ENCODE results near the gene SPTBN5.

- TF ChIP-seq CTCF (IDR thresholded peaks at IDR 0.05) = no peak
- no peak for TF ChIP-seq EZH2 (IDR thresholded peaks at IDR 0.05; ENCODE audit: borderline replicate concordance, insufficient read depth, low read depth, low read length, poor library complexity, severe bottlenecking)
Observed at GRCh38 chr15:41827290-41827879, 66.5 kb downstream of the SPTBN5 start.

Measured in B cell (primary cell).